ENCODE data around the gene PCBD1. TPM values are rescaled to one million over a fixed set of nuclear protein-coding genes. Genes with fewer than 3 reads are reported as not detected.

Gene PCBD1
- total RNA-seq, 4 donors from 2014 or later = 31.0 to 57.8 (median 52.4) TPM

GRCh38 chr10:70915206-70915605, 26.8 kb upstream of the PCBD1 start:
- no peak for DNase-seq
- H3K4me1 ChIP-seq = no peaks in the 10 kb centered on the region
- in situ Hi-C loops (cut with MboI; ENCODE audit: low sequenced_read_pairs in 4 of 4) (no loop called here), intact Hi-C loops (cut with DNase I; ENCODE audit: low total_unique reads) (no loop called here)
- TF ChIP-seq CTCF (IDR thresholded peaks at IDR 0.05 in 4 of 5, conservative IDR thresholded peaks at IDR 0.05 in 1 of 5) (no peak), POLR2A (IDR thresholded peaks at IDR 0.05) (no peak)
- H3K9me3 ChIP-seq = no peaks in the 10 kb centered on the region
- no peaks in the 10 kb centered on the region for H3K36me3 ChIP-seq
- peaks cover 0 to 3% (median 0%) of the 10 kb centered on the region in 3 donors for H3K27me3 ChIP-seq
- ATAC-seq = no peak
- no peak overlapping the region for H3K27ac ChIP-seq
- no peak overlapping the region for H3K4me3 ChIP-seq

GRCh38 chr10:70914316-70914864, 26.0 kb upstream of the PCBD1 start:
- Histone ChIP-seq H3K9me3 (no peaks in the 10 kb centered on the region), H3K4me3 (no peak overlapping the region), H3K27ac (no peak overlapping the region), H3K4me1 (no peaks in the 10 kb centered on the region), H3K36me3 (no peaks in the 10 kb centered on the region), H3K27me3 (peaks cover 0 to 3% (median 0%) of the 10 kb centered on the region in 3 donors)
- intact Hi-C loops (cut with DNase I; ENCODE audit: low total_unique reads) = no loop called here
- in situ Hi-C loops (cut with MboI; ENCODE audit: low sequenced_read_pairs in 4 of 4) = no loop called here
- no peak for TF ChIP-seq CTCF (IDR thresholded peaks at IDR 0.05 in 4 of 5, conservative IDR thresholded peaks at IDR 0.05 in 1 of 5)
- no peak for TF ChIP-seq POLR2A (IDR thresholded peaks at IDR 0.05)
- ATAC-seq (no peak), DNase-seq (no peak)

DNA sequence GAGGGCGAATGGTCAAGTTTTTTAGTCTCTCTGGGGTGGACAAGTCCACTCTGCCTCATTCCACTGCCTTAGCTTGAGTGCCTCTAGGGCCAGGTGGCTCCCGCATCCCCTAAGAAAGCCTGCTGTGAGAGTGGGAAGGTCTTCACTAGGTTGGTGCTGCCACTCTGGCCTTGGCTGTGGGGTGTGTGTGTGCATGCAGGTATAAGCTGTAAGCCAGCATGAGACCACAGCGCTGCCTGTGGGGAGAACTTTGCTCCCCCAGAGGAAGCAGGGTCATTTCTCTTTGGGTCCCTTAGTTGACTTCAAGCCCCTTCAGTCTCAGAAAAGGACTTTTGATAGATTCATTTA, 25.5 kb upstream of the PCBD1 start:
- in situ Hi-C loops (cut with MboI; ENCODE audit: low sequenced_read_pairs in 4 of 4) = no loop called here
- TF ChIP-seq POLR2A (IDR thresholded peaks at IDR 0.05) (no peak), CTCF (IDR thresholded peaks at IDR 0.05 in 4 of 5, conservative IDR thresholded peaks at IDR 0.05 in 1 of 5) (no peak)
- no peak overlapping the region for H3K27ac ChIP-seq

GRCh38 chr10:70913191-70913892, 25.0 kb upstream of the PCBD1 start:
- Histone ChIP-seq H3K36me3 (no peaks in the 10 kb centered on the region), H3K27ac (no peak overlapping the region), H3K4me1 (no peaks in the 10 kb centered on the region), H3K4me3 (no peak overlapping the region), H3K9me3 (no peaks in the 10 kb centered on the region), H3K27me3 (no peaks in the 10 kb centered on the region)
- DNase-seq = no peak
- intact Hi-C loops (cut with DNase I; ENCODE audit: low total_unique reads) (no loop called here), in situ Hi-C loops (cut with MboI; ENCODE audit: low sequenced_read_pairs in 4 of 4) (no loop called here)
- ATAC-seq = no peak
- TF ChIP-seq CTCF (IDR thresholded peaks at IDR 0.05 in 4 of 5, conservative IDR thresholded peaks at IDR 0.05 in 1 of 5) (no peak), POLR2A (IDR thresholded peaks at IDR 0.05) (no peak)

More for the DNA sequence above, 25.5 kb upstream of the PCBD1 start:
- peaks cover 0 to under 1% (median 0%) of the 10 kb centered on the region in 3 donors for H3K27me3 ChIP-seq
- DNase-seq (no peak), ATAC-seq (no peak)
- no peaks in the 10 kb centered on the region for H3K9me3 ChIP-seq
- intact Hi-C loops (cut with DNase I; ENCODE audit: low total_unique reads) = no loop called here
- no peaks in the 10 kb centered on the region for H3K36me3 ChIP-seq
- no peak overlapping the region for H3K4me3 ChIP-seq
- H3K4me1 ChIP-seq = no peaks in the 10 kb centered on the region

Data from gastrocnemius medialis (tissue), 4 donors.